Kidney (tissue), 14 donors: ENCODE measurements around the gene GAS2L2. TPM values are rescaled to one million over a fixed set of nuclear protein-coding genes. Genes with fewer than 3 reads are reported as not detected.

Experiments used
- DNase-seq, 5 donors: peaks; one replicate each; pipeline ENCODE4 v3.0.0-alpha.2; 2013 to 2020
- FAIRE-seq: peaks from 2 replicates; lab custom pipeline; 2012; peaks lifted over from hg19 to GRCh38; lab: Jason Lieb, UNC
- H3K27ac ChIP-seq, 2 donors: one replicate each; pipeline ENCODE4 v1.7.0; 2013; ENCODE audit warnings: low read depth in 2 of 2, low read length in 2 of 2, inconsistent platforms in 1 of 2
- H3K27me3 ChIP-seq: one replicate; pipeline ENCODE4 v1.7.1; 2013; ENCODE audit warnings: low read length, inconsistent platforms; ENCODE audit not compliant: control insufficient read depth, insufficient read depth
- H3K36me3 ChIP-seq, 3 donors: one replicate each; pipeline versions ENCODE4 v1.7.0 to v1.7.1; 2013; ENCODE audit warnings: low read length in 3 of 3, control low read depth in 1 of 3, inconsistent platforms in 1 of 3; ENCODE audit not compliant: insufficient read depth in 3 of 3, control insufficient read depth in 2 of 3
- H3K4me1 ChIP-seq, 3 donors: one replicate each; pipeline versions ENCODE4 v1.7.0 to v1.7.1; 2013; ENCODE audit warnings: low read length in 3 of 3, inconsistent platforms in 1 of 3, low read depth in 1 of 3; ENCODE audit not compliant: control insufficient read depth in 2 of 3, insufficient read depth in 2 of 3
- H3K4me3 ChIP-seq, 3 donors: one replicate each; pipeline versions ENCODE4 v1.7.0 to v1.8.1; 2013; ENCODE audit warnings: low read length in 3 of 3, control low read depth in 1 of 3, inconsistent platforms in 1 of 3
- H3K9ac ChIP-seq, 3 donors: one replicate each; pipeline versions ENCODE4 v1.7.0 to v1.7.1; 2013; ENCODE audit warnings: low read length in 3 of 3, control low read depth in 1 of 3, inconsistent platforms in 1 of 3
- H3K9me3 ChIP-seq, 3 donors: one replicate each; pipeline versions ENCODE4 v1.7.0 to v1.7.1; 2013; ENCODE audit warnings: low read length in 3 of 3, control low read depth in 1 of 3, inconsistent platforms in 1 of 3; ENCODE audit not compliant: control insufficient read depth in 2 of 3, insufficient read depth in 1 of 3
- CTCF ChIP-seq: IDR thresholded peaks from 3 replicates; pipeline ENCODE4 v1.5.1; 2012; ENCODE audit warnings: mild to moderate bottlenecking, moderate library complexity, borderline replicate concordance; ENCODE audit not compliant: insufficient read depth; ENCODE audit errors: extremely low read depth
- intact Hi-C: fragments of 100-400 bp; cut with DNase I; formaldehyde crosslinking; loops from one replicate; pipeline ENCODE4 v1.11.1; 2022
- polyA plus RNA-seq: library from polyadenylated mRNA; stranded (reverse); fragments of 350-450 nt; fragmentation: Illumina TruSeq; extraction: RNeasy Lipid Tissue Mini Kit (QIAGEN cat#74804); gene quantifications from one replicate; pipeline ENCODE4 v1.2.3, GENCODE V29; 2014; ENCODE audit warnings: low read depth, low replicate concordance; ENCODE audit not compliant: insufficient read depth
- total RNA-seq: library from RNA; stranded (reverse); fragmentation: NEBNext Ultra II Directional; extraction: Animal tissue kit (Norgen Biotek cat#: 25700); gene quantifications from one replicate; pipeline ENCODE4 v1.2.1, GENCODE V29; 2021
- donor health status: control.
- donor health status: control.
- donor health status: control.
- donor health status: control.
- donor health status: control.
- donor health status: DM: yes; HTN: yes; CAD: no.
- donor health status: Normal renal cell carcinoma (clear cell type).

The GAS2L2 gene
- total and polyA plus RNA-seq, 2 donors from 2014 or later: not detected

- Histone ChIP-seq H3K27me3 (no peaks in the 10 kb centered on the region), H3K4me1 (peaks cover 0 to 5% (median 4%) of the 10 kb centered on the region in 3 donors), H3K9me3 (no peaks in the 10 kb centered on the region), H3K9ac (no peak overlapping the region), H3K27ac (no peak overlapping the region), H3K4me3 (no peak overlapping the region), H3K36me3 (no peaks in the 10 kb centered on the region)
- intact Hi-C loops: no loop called here
- no peak for TF ChIP-seq CTCF
- DNase-seq (no peak), FAIRE-seq (no peak)
Observed at GRCh38 chr17:35778641-35779196, 25.7 kb upstream of the GAS2L2 start.

- Histone ChIP-seq H3K36me3 (no peaks in the 10 kb centered on the region), H3K4me1 (no peaks in the 10 kb centered on the region), H3K27me3 (no peaks in the 10 kb centered on the region), H3K9ac (no peak overlapping the region), H3K9me3 (no peaks in the 10 kb centered on the region), H3K27ac (no peak overlapping the region), H3K4me3 (no peak overlapping the region)
- no peak for FAIRE-seq
- DNase-seq: no peak
- intact Hi-C loops: no loop called here
- TF ChIP-seq CTCF: no peak
Observed at GRCh38 chr17:35775583-35775982, 22.5 kb upstream of the GAS2L2 start.

- Histone ChIP-seq H3K27ac (no peak overlapping the region), H3K36me3 (no peaks in the 10 kb centered on the region), H3K9ac (no peak overlapping the region), H3K4me3 (no peak overlapping the region), H3K4me1 (no peaks in the 10 kb centered on the region), H3K27me3 (no peaks in the 10 kb centered on the region), H3K9me3 (no peaks in the 10 kb centered on the region)
- DNase-seq (no peak), FAIRE-seq (no peak)
- intact Hi-C loops: no loop called here
- no peak for TF ChIP-seq CTCF
Observed at GRCh38 chr17:35775039-35775438, 22.0 kb upstream of the GAS2L2 start.

GRCh38 chr17:35774499-35774898, 21.5 kb upstream of the GAS2L2 start:
- Histone ChIP-seq H3K4me3 (no peak overlapping the region), H3K4me1 (no peaks in the 10 kb centered on the region), H3K27me3 (no peaks in the 10 kb centered on the region), H3K9me3 (no peaks in the 10 kb centered on the region), H3K36me3 (no peaks in the 10 kb centered on the region), H3K27ac (no peak overlapping the region), H3K9ac (no peak overlapping the region)
- FAIRE-seq (no peak), DNase-seq (peak in 2 of 5 donors; percentile 42 to 58)
- TF ChIP-seq CTCF: no peak
- intact Hi-C loops: no loop called here
